Activated naive CD8-positive, alpha-beta T cell (primary cell): ENCODE results near the gene LMF1.

Experiments used
- H3K27ac Mint-ChIP-seq: one replicate; pipeline ENCODE4 v1.8.0; 2021; ENCODE audit warnings: mixed read lengths
- H3K27me3 Mint-ChIP-seq: one replicate; pipeline ENCODE4 v1.8.0; 2021; ENCODE audit warnings: mixed read lengths
- H3K36me3 Mint-ChIP-seq: one replicate; pipeline ENCODE4 v1.8.0; 2021; ENCODE audit warnings: mixed read lengths
- H3K4me1 Mint-ChIP-seq: one replicate; pipeline ENCODE4 v1.8.0; 2021; ENCODE audit warnings: low read depth, mixed read lengths
- H3K4me3 Mint-ChIP-seq: one replicate; pipeline ENCODE4 v1.8.0; 2021; ENCODE audit warnings: mild to moderate bottlenecking, mixed read lengths
- H3K9me3 Mint-ChIP-seq: one replicate; pipeline ENCODE4 v1.8.0; 2021; ENCODE audit warnings: low read depth, mixed read lengths

LMF1 gene

GRCh38 chr16:874366-875181, 96.2 kb downstream of the LMF1 start:
- H3K4me3 Mint-ChIP-seq = no peak overlapping the region
- peaks cover 2% of the 10 kb centered on the region for H3K36me3 Mint-ChIP-seq
- H3K27ac Mint-ChIP-seq = no peak overlapping the region
- H3K27me3 Mint-ChIP-seq = no peaks in the 10 kb centered on the region
- H3K9me3 Mint-ChIP-seq = no peaks in the 10 kb centered on the region
- H3K4me1 Mint-ChIP-seq = no peaks in the 10 kb centered on the region

- Mint-ChIP-seq H3K9me3 (no peaks in the 10 kb centered on the region), H3K27me3 (no peaks in the 10 kb centered on the region)
Observed at GRCh38 chr16:873889-874288, 96.9 kb downstream of the LMF1 start.

GRCh38 chr16:873243-873661, 97.5 kb downstream of the LMF1 start:
- Mint-ChIP-seq H3K4me3 (no peak overlapping the region), H3K27me3 (no peaks in the 10 kb centered on the region), H3K27ac (no peak overlapping the region), H3K36me3 (peaks cover 2% of the 10 kb centered on the region), H3K9me3 (no peaks in the 10 kb centered on the region), H3K4me1 (no peaks in the 10 kb centered on the region)

More at GRCh38 chr16:873889-874288, 96.9 kb downstream of the LMF1 start:
- Mint-ChIP-seq H3K36me3 (peaks cover 2% of the 10 kb centered on the region), H3K4me1 (no peaks in the 10 kb centered on the region), H3K4me3 (no peak overlapping the region), H3K27ac (no peak overlapping the region)

GRCh38 chr16:872436-873242, 98.1 kb downstream of the LMF1 start:
- Mint-ChIP-seq H3K36me3 (peaks cover 2% of the 10 kb centered on the region), H3K4me1 (no peaks in the 10 kb centered on the region), H3K9me3 (no peaks in the 10 kb centered on the region), H3K27me3 (no peaks in the 10 kb centered on the region), H3K27ac (no peak overlapping the region), H3K4me3 (no peak overlapping the region)

GRCh38 chr16:871562-872345, 99.0 kb downstream of the LMF1 start:
- H3K27me3 Mint-ChIP-seq = no peaks in the 10 kb centered on the region
- H3K36me3 Mint-ChIP-seq = peaks cover 4% of the 10 kb centered on the region
- no peaks in the 10 kb centered on the region for H3K9me3 Mint-ChIP-seq
- H3K4me1 Mint-ChIP-seq = no peaks in the 10 kb centered on the region
- no peak overlapping the region for H3K4me3 Mint-ChIP-seq
- H3K27ac Mint-ChIP-seq = no peak overlapping the region

- Mint-ChIP-seq H3K4me1 (no peaks in the 10 kb centered on the region), H3K9me3 (no peaks in the 10 kb centered on the region), H3K36me3 (peaks cover 6% of the 10 kb centered on the region), H3K27ac (no peak overlapping the region), H3K27me3 (no peaks in the 10 kb centered on the region), H3K4me3 (no peak overlapping the region)
Observed at GRCh38 chr16:870856-871561, 99.8 kb downstream of the LMF1 start.

- Mint-ChIP-seq H3K4me3 (no peak overlapping the region), H3K4me1 (no peaks in the 10 kb centered on the region), H3K9me3 (no peaks in the 10 kb centered on the region), H3K27me3 (no peaks in the 10 kb centered on the region), H3K36me3 (peaks cover 6% of the 10 kb centered on the region), H3K27ac (no peak overlapping the region)
Observed at GRCh38 chr16:869823-870641, 100.8 kb downstream of the LMF1 start.

GRCh38 chr16:868846-869822, 101.7 kb downstream of the LMF1 start:
- Mint-ChIP-seq H3K27me3 (no peaks in the 10 kb centered on the region), H3K36me3 (peaks cover 9% of the 10 kb centered on the region)

GRCh38 chr16:868386-868755, 102.4 kb downstream of the LMF1 start:
- no peaks in the 10 kb centered on the region for H3K4me1 Mint-ChIP-seq
- H3K36me3 Mint-ChIP-seq = peaks cover 7% of the 10 kb centered on the region
- no peak overlapping the region for H3K4me3 Mint-ChIP-seq
- H3K9me3 Mint-ChIP-seq = no peaks in the 10 kb centered on the region
- H3K27ac Mint-ChIP-seq = no peak overlapping the region
- no peaks in the 10 kb centered on the region for H3K27me3 Mint-ChIP-seq

More at GRCh38 chr16:868846-869822, 101.7 kb downstream of the LMF1 start:
- H3K4me1 Mint-ChIP-seq = no peaks in the 10 kb centered on the region
- H3K4me3 Mint-ChIP-seq = no peak overlapping the region
- H3K9me3 Mint-ChIP-seq = no peaks in the 10 kb centered on the region
- H3K27ac Mint-ChIP-seq = no peak overlapping the region

- H3K27me3 Mint-ChIP-seq = no peaks in the 10 kb centered on the region
- no peak overlapping the region for H3K27ac Mint-ChIP-seq
Observed at GRCh38 chr16:867421-868385, 103.1 kb downstream of the LMF1 start.

GRCh38 chr16:866252-866896, 104.4 kb downstream of the LMF1 start:
- Mint-ChIP-seq H3K27ac (no peak overlapping the region), H3K4me1 (no peaks in the 10 kb centered on the region), H3K27me3 (no peaks in the 10 kb centered on the region), H3K36me3 (peaks cover 7% of the 10 kb centered on the region), H3K9me3 (peaks cover 5% of the 10 kb centered on the region), H3K4me3 (no peak overlapping the region)

More at GRCh38 chr16:867421-868385, 103.1 kb downstream of the LMF1 start:
- Mint-ChIP-seq H3K4me3 (no peak overlapping the region), H3K9me3 (no peaks in the 10 kb centered on the region), H3K36me3 (peaks cover 7% of the 10 kb centered on the region), H3K4me1 (no peaks in the 10 kb centered on the region)

- peaks cover 10% of the 10 kb centered on the region for H3K36me3 Mint-ChIP-seq
- no peak overlapping the region for H3K27ac Mint-ChIP-seq
- peaks cover 12% of the 10 kb centered on the region for H3K9me3 Mint-ChIP-seq
- no peaks in the 10 kb centered on the region for H3K27me3 Mint-ChIP-seq
- H3K4me3 Mint-ChIP-seq = no peak overlapping the region
- no peaks in the 10 kb centered on the region for H3K4me1 Mint-ChIP-seq
Observed at GRCh38 chr16:865026-865425, 105.8 kb downstream of the LMF1 start.
